H54 (cell line): ENCODE measurements around the gene MICAL2.

Source experiments
- DNase-seq: peaks from one replicate; pipeline ENCODE4 v3.0.0; 2011; ENCODE audit warnings: low spot score, mixed read lengths; ENCODE audit not compliant: insufficient read length
- FAIRE-seq: peaks from 3 replicates; lab custom pipeline; 2011; peaks lifted over from hg19 to GRCh38; lab: Jason Lieb, UNC
- POLR2A ChIP-seq: IDR thresholded peaks from 2 replicates; pipeline ENCODE4 v1.6.1; 2011; ENCODE audit warnings: low read depth, mild to moderate bottlenecking, low read length

MICAL2 gene

DNA sequence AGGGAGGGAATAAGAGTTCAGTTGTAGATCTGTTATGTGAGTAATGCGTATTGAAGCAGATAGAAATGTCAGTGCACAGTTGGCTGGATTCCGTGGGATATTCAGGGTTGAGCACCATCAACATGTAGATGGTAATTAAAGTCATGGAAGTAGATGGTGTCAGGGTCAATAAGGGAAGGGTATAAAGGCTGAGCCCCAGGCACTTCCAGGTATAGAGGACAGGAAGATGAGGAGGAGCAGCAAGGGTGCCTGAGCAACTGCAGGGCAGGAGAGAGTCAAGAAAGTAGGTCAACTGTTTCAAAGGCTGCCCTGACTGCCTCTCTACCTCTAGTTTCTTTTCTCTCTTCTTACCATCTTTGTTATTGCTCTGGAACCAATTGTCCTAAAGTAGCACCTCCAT, 85.9 kb downstream of the MICAL2 start:
- FAIRE-seq (no peak), DNase-seq (no peak)
- no peak for TF ChIP-seq POLR2A

DNA sequence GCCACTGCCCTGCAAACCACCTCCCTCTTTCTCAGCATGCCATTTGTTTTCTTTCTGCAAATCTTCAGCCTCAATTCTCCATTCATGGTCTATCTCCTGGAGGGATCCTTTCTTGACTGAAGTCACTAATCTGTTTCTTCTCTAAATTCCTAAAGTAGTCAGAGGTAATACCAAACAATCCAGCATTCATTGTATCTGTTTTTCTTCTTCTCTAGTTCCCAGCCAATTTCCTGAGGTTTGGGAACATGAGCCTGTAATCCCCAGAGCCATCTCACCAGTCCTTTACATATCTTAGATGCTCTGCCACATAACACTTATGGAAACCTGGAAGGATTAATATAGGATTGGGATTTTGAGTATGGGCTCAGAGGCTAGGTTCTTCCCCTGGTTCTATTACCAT, 86.5 kb downstream of the MICAL2 start:
- TF ChIP-seq POLR2A: no peak
- no peak for DNase-seq
- FAIRE-seq: no peak

DNA sequence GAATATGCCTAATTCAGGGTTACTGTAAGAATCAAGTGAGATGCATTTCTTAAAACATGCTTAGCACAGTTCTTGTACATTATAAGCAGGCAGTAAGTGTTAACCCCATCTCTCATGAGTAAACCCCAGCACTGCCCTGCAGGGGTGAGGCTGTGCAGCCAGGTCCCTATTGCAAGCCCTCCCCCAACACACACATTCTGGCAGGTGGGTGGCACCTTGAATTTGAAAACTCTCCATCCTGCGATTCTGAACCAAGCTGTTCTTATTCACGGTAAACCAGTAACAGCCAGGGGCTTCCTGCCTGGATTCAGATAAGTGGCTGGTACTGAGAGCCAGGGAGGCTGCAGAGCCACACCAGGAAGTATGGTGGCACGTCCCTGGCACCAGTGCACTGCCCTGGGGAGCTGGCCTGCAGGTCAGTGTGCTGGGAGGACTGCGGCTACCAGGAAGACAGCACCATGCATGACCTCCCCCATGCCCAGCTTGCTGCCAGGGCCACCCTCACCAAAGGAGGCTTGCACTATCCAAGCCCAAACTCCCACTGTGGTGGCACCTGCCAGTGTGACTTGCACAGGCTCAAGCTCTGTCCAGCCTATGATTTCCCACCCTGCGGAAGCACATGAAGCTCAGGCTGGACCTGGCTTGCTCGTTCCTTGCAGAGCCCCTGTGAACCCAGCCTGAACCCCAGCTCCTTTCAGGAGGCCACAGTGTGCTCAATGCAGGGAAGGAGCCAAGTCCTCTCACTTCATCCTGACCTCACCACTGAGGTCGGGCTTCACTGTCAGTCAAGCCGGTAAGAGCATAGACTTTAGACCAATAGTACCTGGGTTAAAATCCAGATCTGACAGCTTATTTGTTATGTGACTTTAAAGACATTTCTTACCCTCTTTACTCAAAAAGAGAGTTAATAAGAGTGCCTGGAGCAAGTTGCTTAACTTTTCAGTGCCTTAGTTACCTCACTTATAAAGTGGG, 88.1 kb downstream of the MICAL2 start:
- DNase-seq: no peak
- TF ChIP-seq POLR2A: no peak
- no peak for FAIRE-seq

DNA sequence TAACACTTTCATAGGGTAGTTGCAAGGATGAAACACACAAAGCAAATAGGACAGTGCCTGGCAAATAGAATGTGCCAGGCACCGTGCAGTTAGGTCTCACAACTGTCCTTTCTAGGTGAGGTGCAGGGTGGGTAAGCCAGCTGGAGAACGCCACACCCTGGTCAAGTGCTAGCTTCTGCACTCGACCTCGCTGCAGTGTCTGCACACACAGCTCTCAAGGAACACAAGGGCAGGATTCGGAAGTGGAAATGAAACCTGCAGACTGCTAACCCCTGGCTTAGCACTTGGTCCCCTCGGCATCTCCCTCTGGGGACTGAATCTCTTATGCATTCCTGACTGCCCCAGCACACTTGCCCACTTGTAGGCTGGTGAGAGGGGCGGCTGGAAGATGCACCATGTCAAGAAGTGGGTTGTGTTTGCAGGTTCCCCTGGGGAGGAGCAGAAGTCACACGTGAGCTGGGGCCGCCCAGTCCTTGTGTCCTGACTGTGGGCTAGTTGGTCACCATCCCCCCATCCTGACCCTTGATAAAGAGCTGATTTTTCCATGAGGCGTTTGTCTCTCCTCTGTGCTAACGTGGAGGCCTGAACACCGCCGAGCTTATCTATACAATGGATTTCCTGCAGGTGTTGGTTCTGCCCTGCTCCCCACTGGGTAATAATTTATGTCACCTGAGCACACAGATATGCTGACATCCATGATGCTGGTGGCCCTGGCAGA, 89.0 kb downstream of the MICAL2 start:
- no peak for DNase-seq
- no peak for FAIRE-seq
- no peak for TF ChIP-seq POLR2A

DNA sequence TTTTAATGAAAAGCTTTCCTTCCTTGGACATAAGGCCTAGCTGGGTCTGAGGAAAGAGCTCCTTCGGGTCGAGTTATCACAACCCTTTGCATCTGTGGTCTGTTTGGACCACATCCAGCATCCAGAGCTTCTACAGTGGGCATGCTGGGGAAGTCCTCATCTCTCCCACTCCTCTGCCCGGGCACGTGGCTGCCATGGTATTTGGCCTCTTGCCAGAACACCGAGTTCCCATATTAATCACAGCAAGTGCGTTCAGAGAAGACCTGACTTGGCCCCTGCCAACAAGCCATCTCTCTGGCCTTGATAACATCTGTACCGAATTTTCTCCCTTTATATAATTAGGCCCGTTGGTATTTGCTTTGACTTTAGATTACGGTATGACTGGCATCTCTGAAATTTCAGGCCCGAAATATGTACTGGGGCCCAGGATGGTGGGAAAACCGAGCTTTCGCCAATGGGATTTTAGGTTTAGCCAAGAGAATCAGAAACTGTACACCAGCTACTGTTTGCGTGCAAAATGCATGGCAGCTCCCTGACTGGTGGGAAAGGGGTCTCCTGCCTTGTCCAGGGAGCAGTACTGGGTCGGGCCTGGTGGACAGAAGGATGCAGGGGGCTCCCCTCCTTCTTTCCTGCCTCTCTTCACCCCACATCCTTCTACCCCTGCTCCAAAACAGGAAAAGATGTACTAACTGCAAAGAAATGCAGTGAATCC, 90.0 kb downstream of the MICAL2 start:
- no peak for TF ChIP-seq POLR2A
- FAIRE-seq (no peak), DNase-seq (no peak)

DNA sequence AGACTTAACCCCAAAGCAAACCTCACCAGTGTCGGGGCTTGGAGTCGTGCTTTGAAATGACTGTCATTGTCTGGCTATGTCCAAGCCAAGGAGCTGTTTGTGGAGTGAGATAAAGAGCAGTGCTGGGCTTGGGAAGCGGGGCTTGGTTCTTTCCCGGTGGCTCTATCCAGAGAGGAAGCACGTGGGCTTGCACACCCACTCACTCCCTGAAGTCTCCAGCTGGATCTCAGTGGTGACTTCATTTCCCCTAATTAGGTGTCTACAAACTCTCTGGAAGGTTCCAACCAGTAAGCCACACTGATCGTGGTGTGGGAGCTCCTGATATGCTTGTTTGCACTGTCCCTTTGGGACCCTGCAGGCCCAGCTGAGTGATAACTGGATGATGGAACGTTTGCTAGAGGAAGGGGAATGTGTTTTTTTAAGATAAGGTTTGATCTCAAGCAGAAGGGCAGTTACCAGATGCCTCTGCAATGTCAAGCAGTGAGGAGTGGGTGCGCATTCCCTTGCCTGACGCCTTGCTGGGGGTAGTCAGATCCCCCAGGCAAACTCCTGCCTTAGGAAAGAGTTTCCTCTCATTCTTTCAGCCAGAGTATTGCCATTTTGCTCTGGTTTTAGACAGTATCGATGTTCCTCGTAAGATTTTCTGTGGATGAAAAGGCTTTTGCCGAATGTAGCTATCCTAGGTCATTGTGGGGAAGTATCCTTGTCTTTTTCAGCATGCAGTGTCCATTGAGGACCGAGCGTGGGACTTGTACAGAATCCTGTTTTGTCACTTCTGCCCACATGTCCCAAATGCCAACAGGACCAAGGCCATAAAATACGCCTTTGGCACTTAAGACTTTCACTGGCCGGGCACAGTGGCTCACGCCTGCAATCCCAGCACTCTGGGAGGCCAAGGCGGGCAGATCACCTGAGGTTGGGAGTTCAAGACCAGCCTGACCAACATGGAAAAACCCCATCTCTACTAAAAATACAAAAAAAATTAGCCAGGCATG, 90.9 kb downstream of the MICAL2 start:
- no peak for FAIRE-seq
- no peak for DNase-seq
- no peak for TF ChIP-seq POLR2A

DNA sequence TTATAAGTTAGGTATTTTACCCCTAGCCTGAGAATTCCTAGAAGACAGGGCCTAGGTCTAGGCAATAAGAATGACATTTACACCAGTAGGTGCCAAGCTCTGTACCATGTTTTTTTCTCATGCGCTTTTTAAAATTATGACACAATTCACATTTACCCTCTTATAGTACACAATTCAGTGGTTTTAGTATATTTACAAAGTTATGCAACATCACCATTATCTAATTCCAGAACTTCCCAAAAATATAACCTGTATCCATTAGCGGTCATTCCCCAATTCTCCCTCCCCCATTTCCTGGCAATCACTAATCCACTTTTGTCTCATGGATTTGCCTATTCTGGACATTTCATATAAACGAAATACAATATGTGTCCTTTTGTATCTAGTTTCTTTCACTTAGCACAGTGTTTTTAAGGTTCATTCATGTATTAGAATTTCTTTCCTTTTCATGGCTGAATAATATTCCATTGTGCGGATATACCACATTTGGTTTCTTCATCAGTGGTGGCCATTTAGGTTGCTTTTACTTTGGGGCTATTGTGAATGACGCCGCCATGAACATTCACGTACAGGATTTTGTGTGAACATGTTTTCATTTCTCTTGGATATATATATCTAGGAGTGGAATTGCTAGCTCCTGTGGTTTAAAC, 92.4 kb downstream of the MICAL2 start:
- no peak for FAIRE-seq
- DNase-seq: no peak
- no peak for TF ChIP-seq POLR2A

DNA sequence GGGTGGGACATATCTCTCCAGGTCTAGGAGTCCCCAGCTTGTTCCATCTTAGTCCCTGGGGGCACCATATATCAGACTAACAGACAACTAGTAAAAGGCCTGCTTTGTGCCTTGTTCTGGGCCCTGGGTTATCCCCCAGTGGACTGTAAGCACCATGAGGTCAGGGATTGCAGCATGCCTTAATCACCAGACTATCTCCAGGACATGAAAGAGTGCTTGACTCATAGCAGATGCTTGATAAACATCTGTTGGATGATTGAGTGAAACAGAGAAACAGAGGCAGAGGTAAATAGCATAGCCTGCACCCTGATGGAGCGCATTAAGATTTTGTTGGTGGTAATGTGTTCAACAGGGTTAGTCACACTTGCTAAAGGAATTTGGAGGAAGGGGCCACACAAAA, 94.1 kb downstream of the MICAL2 start:
- DNase-seq (no peak), FAIRE-seq (no peak)
- TF ChIP-seq POLR2A: no peak

DNA sequence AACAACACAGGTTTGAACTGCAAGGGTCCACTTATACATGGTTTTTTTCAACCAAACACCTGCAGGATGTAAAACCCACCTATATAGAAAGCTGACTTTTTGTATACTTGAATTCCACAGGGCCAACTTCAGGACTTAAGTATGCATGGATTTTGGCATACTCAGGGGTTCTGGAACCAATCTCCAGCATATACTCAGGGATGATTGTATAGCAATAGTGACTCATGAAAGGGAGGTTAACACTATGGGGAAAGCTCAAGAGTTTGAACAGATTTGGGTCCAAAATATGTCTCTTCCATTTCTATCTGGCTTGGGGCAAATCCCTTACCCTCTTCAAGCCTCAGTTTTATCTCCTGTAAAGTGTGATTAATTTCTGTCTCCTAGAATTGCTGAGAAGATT, 94.9 kb downstream of the MICAL2 start:
- no peak for FAIRE-seq
- DNase-seq: no peak
- no peak for TF ChIP-seq POLR2A

DNA sequence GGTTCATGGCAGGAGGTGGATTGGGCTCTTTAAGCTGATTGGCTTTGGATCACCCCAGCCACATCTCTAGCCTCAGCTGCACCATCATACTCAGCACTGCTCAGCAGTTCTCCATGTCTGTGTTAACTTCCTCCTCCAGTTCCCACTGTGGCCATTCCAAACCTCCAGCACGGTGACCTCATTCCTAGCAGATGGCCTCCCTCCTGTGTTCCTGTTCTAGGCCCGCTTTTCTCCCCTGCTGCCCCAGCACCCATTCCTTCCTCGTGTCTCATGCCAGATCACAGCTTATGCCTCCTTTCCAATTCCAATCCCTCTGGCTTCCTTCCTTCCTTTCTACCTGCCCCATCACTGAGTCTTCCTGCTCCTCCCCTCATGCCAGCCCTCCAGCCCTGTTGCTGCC, 96.1 kb downstream of the MICAL2 start:
- no peak for DNase-seq
- no peak for TF ChIP-seq POLR2A
- no peak for FAIRE-seq

DNA sequence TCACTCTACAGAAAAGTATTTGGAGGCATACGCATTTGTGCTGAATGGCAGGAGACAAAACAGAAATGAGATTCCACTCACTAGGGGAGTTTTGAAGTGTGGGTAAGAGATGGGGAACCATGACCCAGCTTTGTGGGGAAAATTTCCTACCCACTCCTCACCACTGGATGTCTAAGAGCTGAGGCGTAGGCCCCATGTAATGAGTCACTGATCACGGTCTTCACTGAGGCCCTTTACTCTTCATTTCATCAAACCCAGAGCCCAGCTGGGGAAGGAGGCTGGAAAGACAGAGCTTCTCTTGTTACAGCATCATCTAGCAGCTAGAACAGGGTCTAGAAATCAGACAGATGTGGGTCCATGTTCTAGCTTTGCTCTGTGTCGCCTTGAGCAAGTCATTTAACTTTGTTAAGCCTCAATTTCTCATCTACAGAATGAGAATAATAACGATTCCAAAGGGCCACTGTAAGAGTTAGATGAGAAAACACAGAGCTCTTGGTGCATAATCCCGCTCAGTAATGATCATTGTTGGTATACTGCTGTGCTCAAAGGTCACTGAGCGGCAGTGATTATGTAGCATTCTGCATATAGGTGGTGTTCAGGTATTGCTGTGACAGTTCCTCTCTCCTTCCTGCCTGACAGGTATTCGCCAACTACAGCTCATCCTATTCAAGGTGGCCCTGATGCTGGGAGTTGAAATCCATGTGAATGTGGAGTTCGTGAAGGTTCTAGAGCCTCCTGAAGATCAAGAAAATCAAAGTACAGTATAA, 97.2 kb downstream of the MICAL2 start:
- DNase-seq (no peak), FAIRE-seq (no peak)
- TF ChIP-seq POLR2A: no peak

DNA sequence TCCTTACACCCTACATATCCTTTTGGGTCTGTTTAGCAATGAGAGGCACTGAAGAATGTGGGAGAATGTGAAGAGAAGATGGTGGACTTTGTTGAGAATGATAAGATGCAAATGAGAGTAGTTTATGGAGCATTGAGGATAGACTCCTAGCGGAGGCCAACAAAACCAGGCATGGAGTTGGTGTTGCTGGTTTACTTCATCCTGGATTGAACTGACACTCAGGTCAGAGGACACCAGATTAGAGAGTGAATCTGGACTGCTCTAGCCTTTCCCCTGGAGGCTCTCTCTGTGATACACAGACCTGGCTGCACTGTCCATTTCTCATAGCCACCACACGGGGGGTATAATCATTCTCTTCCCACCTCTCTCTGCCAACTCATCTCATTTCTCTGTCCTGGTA, 98.7 kb downstream of the MICAL2 start:
- DNase-seq (no peak), FAIRE-seq (no peak)
- no peak for TF ChIP-seq POLR2A
